Neural cell (in vitro differentiated cells): ENCODE measurements around the gene SLC7A14.

ENCODE experiments used
- CTCF ChIP-seq: fragments of 450-650 bp; IDR thresholded peaks from 2 replicates; pipeline ENCODE4 v1.5.1; 2014; ENCODE audit warnings: antibody characterized with exemption, mild to moderate bottlenecking, moderate library complexity; ENCODE audit not compliant: poor library complexity, severe bottlenecking
- EP300 ChIP-seq: fragments of 450-650 bp; conservative IDR thresholded peaks from 2 replicates; pipeline ENCODE4 v1.6.1; 2014; ENCODE audit warnings: antibody characterized with exemption, mild to moderate bottlenecking, moderate library complexity; ENCODE audit not compliant: poor library complexity, severe bottlenecking
- EZH2 ChIP-seq: fragments of 200-600, 300-800 bp; shearing (Covaris generic), sonication (generic); IDR thresholded peaks from 2 replicates; pipeline ENCODE4 v1.6.1; 2014; ENCODE audit warnings: antibody characterized with exemption, low read length, borderline replicate concordance, mild to moderate bottlenecking; ENCODE audit not compliant: insufficient read depth, poor library complexity, severe bottlenecking
- MXI1 ChIP-seq: fragments of 450-650 bp; conservative IDR thresholded peaks from 2 replicates; pipeline ENCODE4 v1.6.1; 2014; ENCODE audit warnings: antibody characterized with exemption, mild to moderate bottlenecking; ENCODE audit not compliant: poor library complexity, severe bottlenecking
- REST ChIP-seq: IDR thresholded peaks from 2 replicates; pipeline ENCODE4 v1.6.1; 2012; ENCODE audit warnings: borderline replicate concordance

GRCh38 chr3:170426240-170426797 lies 159.6 kb downstream of the SLC7A14 start:
- TF ChIP-seq CTCF (no peak), REST (no peak), MXI1 (no peak), EP300 (no peak), EZH2 (no peak)
